AG04449 (cell line): ENCODE data around the gene TMEM205.
A peak's percentile ranks its signal among the peaks of the same experiment; 100 is the strongest.
"Not testable (repeated sequence)": the region's sequence is repeated elsewhere in the genome, so short reads cannot be mapped to it uniquely, and the experiment has no call there.

Experiments
- CTCF ChIA-PET: fragments of 350-600 bp; formaldehyde crosslinking; extraction: SDS; loops from one replicate; lab custom pipeline; 2021; ENCODE audit warnings: antibody characterized with exemption; lab: Yijun Ruan, JAX
- POLR2A ChIA-PET: fragments of 400-600, 350-600 bp; formaldehyde crosslinking; extraction: SDS; loops from one replicate; lab custom pipeline; 2020; ENCODE audit warnings: antibody characterized with exemption, inconsistent platforms; lab: Yijun Ruan, JAX
- DNase-seq: peaks from one replicate; pipeline ENCODE4 v3.0.0-alpha.2; 2010; ENCODE audit warnings: low read depth, low spot score
- H3K4me3 ChIP-seq: 2 replicates; pipeline ENCODE4 v1.5.1; 2011; ENCODE audit warnings: low read depth, mild to moderate bottlenecking, control low read depth, low read length
- CTCF ChIP-seq: IDR thresholded peaks from one replicate; pipeline ENCODE4 v1.5.1; 2011; ENCODE audit warnings: mild to moderate bottlenecking, moderate library complexity, low read length, control low read depth, inconsistent platforms; ENCODE audit not compliant: insufficient read depth; ENCODE audit errors: missing control alignments

Gene TMEM205

GRCh38 chr19:11349171-11349570 lies 3.1 kb upstream of the TMEM205 start:
- H3K4me3 ChIP-seq, result no peak overlapping the region
- ChIA-PET CTCF (interaction anchor here (1.0 to 1.5 kb wide), 2 partner anchors 32 to 55 kb away, joined by 3 to 6 read pairs; no protein-coding TSS in a partner anchor), POLR2A (no interaction called here)
- no peak for DNase-seq
- no peak for TF ChIP-seq CTCF

- ChIA-PET CTCF (interaction anchor here (4.3 kb wide), 1 partner anchor 33 kb away, joined by 15 read pairs; no protein-coding TSS in a partner anchor), POLR2A (no interaction called here)
- DNase-seq, result no peak
- H3K4me3 ChIP-seq, result no peak overlapping the region
- TF ChIP-seq CTCF, result no peak
Measured at GRCh38 chr19:11347546-11348039, 1.5 kb upstream of the TMEM205 start.

- no peak for DNase-seq
- peak overlapping the region; percentile 90 for H3K4me3 ChIP-seq
- ChIA-PET CTCF (interaction anchor here (1.3 to 4.3 kb wide), 5 partner anchors 29 to 137 kb away, joined by 3 to 15 read pairs (median 6); partner anchors contain the start of gene SWSAP1), POLR2A (interaction anchor here (1.1 kb wide), 1 partner anchor 29 kb away, joined by 10 read pairs; the partner anchor contains the start of gene SWSAP1)
- TF ChIP-seq CTCF, result no peak
Measured at GRCh38 chr19:11345122-11345803, 805 bp downstream of the TMEM205 start.

- CTCF ChIA-PET, result no interaction called here
- no peak for DNase-seq
- TF ChIP-seq CTCF, result no peak
- POLR2A ChIA-PET, result no interaction called here
- no peak overlapping the region for H3K4me3 ChIP-seq
Measured at GRCh38 chr19:11342429-11342828, 3.6 kb downstream of the TMEM205 start.

- H3K4me3 ChIP-seq, DNase-seq: not testable (repeated sequence)
- POLR2A ChIA-PET, result interaction anchor here (0.9 to 1.2 kb wide), 2 partner anchors 21 to 95 kb away, joined by 3 to 4 read pairs; partner anchors contain the start of genes ODAD3 and PRKCSH
- CTCF ChIA-PET, result interaction anchor here (1.0 to 1.8 kb wide), 3 partner anchors 41 to 142 kb away, joined by 4 to 10 read pairs (median 5); no protein-coding TSS in a partner anchor
Measured at GRCh38 chr19:11340099-11340467, 6.0 kb downstream of the TMEM205 start.

GRCh38 chr19:11339254-11340098 lies 6.6 kb downstream of the TMEM205 start, which contains the start of gene RAB3D:
RAB3D (minus strand) TSS chr19:11339657; CDS start chr19:11337399, 2,258 bp downstream.
- H3K4me3 ChIP-seq, result peak within 1 kb of the TSS; percentile 68
- TF ChIP-seq CTCF, result no peak
- POLR2A ChIA-PET, result interaction anchor here (0.9 to 1.2 kb wide), 2 partner anchors 22 to 96 kb away, joined by 3 to 4 read pairs; partner anchors contain the start of genes ODAD3 and PRKCSH
- CTCF ChIA-PET, result interaction anchor here (1.7 to 1.8 kb wide), 2 partner anchors 41 to 143 kb away, joined by 5 to 10 read pairs; no protein-coding TSS in a partner anchor
- no peak for DNase-seq
